ENCODE data around the gene A1BG.

A1BG gene

DNA sequence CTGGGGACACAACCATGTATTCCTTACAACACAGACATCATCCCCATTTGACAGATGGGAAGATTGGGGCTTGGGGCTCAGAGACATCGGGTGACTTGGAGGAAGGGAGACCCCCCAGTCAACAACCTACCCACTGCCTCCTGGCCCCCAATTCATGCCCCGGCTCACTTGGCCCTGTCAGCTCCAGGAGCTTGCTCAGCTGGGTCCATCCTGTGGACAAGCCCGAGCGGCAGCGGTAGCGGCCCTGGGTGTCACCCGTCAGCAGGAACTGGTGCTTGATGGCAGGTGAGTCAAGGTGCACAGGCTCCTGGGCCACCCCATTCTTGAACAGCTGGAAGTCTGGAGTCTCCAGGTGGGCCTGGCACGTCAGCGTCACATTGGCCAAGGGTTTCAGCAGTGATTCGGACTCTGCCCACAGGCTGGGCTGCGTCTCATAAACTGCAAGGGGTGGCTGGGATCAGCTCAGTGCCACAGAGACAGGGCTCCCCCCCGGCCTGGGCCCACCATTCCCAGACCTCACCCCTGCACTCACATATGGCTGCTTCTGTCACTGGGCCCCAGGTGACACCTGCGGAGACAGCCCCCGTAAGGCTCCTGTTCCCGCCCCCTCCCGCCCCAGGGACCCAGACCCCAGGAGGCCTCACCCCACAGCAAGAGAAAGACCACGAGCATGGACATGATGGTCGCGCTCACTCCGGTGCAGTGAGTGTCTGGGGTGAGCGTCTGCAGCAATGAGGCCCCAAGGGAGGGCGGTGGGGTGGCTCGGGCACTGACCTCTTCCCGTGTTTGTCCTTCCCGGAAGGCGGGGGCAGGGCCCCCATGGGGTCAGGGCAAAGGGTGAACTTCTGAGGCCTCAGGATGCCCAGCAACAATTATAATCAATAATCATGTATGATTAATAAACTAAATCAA is at the start of gene A1BG:
A1BG (minus strand) TSS at position 733 of the 912 bp plus-strand sequence; CDS start at position 678, 55 bp downstream.
- DNase-seq (ENCODE audit: low read depth), result no peak
- no peak within 1 kb of the TSS for H3K4me3 ChIP-seq (ENCODE audit: control insufficient read depth, low read depth, low read length)
- TF ChIP-seq, protein P1, sequence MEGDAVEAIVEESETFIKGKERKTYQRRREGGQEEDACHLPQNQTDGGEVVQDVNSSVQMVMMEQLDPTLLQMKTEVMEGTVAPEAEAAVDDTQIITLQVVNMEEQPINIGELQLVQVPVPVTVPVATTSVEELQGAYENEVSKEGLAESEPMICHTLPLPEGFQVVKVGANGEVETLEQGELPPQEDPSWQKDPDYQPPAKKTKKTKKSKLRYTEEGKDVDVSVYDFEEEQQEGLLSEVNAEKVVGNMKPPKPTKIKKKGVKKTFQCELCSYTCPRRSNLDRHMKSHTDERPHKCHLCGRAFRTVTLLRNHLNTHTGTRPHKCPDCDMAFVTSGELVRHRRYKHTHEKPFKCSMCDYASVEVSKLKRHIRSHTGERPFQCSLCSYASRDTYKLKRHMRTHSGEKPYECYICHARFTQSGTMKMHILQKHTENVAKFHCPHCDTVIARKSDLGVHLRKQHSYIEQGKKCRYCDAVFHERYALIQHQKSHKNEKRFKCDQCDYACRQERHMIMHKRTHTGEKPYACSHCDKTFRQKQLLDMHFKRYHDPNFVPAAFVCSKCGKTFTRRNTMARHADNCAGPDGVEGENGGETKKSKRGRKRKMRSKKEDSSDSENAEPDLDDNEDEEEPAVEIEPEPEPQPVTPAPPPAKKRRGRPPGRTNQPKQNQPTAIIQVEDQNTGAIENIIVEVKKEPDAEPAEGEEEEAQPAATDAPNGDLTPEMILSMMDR (IDR thresholded peaks at IDR 0.05; ENCODE audit: control insufficient read depth, insufficient read depth, low read depth, low read length, missing control alignments), result no peak

- H3K4me3 ChIP-seq (ENCODE audit: control insufficient read depth, low read depth, low read length), result peak overlapping the region; percentile 71
- no peak for DNase-seq (ENCODE audit: low read depth)
- TF ChIP-seq, protein P1 (IDR thresholded peaks at IDR 0.05; ENCODE audit: control insufficient read depth, insufficient read depth, low read depth, low read length, missing control alignments), result no peak
These were observed 48.6 kb upstream of the A1BG start for GRCh38 chr19:58401840-58402421.

DNA sequence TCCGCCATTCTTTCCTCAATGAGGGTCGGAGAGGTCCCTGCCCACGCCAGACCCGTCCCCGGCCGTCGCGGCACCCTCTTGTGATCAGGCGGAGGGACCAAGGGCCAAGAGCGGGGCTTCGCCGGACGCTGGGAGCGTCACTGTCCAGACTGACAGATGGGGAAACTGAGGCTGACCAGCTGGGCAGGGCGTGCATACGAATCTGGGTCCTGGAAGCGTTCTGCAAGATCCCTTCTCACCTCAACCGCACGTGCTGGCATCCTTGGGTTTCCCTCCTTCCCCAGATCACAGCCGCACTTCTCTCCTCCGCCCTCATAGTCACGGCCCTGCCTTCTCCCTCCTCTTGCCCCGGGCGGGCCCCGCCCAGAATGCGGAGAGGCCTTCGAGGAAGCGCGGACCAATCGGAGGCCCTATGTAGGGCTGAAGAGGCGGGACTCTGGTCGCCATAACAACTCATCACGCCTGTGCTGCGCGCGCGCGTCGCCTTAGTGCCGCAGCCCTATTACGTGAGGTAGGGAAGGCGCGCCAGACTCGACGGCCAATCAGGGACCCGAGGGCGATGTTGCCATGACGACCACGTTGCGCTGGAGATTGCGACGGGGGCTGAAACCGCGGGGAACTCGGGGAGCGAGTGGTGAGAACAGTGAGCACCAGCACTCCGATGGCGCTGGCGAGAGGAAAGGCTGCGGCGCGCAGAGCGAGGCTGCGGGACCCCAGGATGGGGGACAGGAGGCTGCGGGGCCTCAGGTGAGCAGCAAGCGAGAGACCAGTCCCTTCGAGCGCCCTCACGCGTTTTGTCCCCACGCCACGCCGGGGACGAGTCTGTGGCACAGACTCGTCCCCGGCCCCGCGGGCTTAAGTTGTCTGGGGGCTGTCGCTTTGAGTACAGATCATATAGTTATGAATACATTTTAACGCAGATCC is 47.9 kb upstream of the A1BG start:
- H3K4me3 ChIP-seq (ENCODE audit: control insufficient read depth, low read depth, low read length), result peak overlapping the region; percentile 71
- TF ChIP-seq, protein P1 (IDR thresholded peaks at IDR 0.05; ENCODE audit: control insufficient read depth, insufficient read depth, low read depth, low read length, missing control alignments), result no peak
- DNase-seq (ENCODE audit: low read depth), result peak; percentile 97

- no peak for DNase-seq (ENCODE audit: low read depth)
- TF ChIP-seq, protein P1 (IDR thresholded peaks at IDR 0.05; ENCODE audit: control insufficient read depth, insufficient read depth, low read depth, low read length, missing control alignments), result no peak
- H3K4me3 ChIP-seq (ENCODE audit: control insufficient read depth, low read depth, low read length), result peak overlapping the region; percentile 41
These were observed 47.1 kb upstream of the A1BG start for GRCh38 chr19:58400316-58400915.

DNA sequence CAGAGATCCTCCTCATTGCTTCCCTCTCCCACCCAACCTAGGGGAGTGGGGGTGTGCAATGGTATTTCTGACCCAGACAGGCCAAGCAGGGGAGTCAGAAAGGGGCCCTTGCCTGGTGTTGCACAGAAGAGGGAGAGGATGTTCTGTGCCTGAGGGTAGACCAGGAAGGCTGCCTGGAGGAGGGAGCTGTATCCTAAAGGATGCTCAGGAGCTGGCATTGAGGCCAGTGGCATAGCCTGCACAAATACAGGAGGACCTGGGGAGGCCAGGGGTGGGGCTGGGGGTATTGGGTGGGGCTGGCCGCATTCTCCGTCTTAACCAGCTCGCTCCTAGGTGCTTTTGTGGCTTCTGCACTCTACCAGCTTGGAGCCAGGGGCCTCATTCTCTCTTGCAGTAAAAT is 46.6 kb upstream of the A1BG start:
- no peak for DNase-seq (ENCODE audit: low read depth)
- no peak overlapping the region for H3K4me3 ChIP-seq (ENCODE audit: control insufficient read depth, low read depth, low read length)
- TF ChIP-seq, protein P1 (IDR thresholded peaks at IDR 0.05; ENCODE audit: control insufficient read depth, insufficient read depth, low read depth, low read length, missing control alignments), result no peak

DNA sequence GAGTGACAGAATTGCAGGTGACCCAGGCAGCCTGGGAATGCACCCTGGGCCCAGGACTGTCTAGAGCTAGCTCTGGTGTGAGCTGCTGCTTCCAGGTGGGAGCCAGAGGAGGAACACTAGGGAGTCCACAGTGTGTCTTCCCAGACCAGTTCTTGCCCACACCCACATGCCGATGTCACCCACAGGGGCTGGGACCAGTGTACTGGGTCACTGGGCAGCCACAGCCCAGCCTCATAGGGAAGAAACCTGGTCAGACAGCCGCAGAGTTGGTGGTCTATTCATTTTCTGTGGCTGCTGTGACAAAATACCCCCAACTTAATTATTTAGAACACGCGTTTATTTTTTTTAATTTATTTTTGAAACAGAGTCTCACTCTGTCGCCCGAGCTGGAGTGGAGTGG is 45.3 kb upstream of the A1BG start:
- H3K4me3 ChIP-seq (ENCODE audit: control insufficient read depth, low read depth, low read length), result no peak overlapping the region
- no peak for DNase-seq (ENCODE audit: low read depth)
- TF ChIP-seq, protein P1 (IDR thresholded peaks at IDR 0.05; ENCODE audit: control insufficient read depth, insufficient read depth, low read depth, low read length, missing control alignments), result no peak

Measured in AG09309 (cell line).